ENCODE results near the gene MMAB.

The MMAB gene

DNA sequence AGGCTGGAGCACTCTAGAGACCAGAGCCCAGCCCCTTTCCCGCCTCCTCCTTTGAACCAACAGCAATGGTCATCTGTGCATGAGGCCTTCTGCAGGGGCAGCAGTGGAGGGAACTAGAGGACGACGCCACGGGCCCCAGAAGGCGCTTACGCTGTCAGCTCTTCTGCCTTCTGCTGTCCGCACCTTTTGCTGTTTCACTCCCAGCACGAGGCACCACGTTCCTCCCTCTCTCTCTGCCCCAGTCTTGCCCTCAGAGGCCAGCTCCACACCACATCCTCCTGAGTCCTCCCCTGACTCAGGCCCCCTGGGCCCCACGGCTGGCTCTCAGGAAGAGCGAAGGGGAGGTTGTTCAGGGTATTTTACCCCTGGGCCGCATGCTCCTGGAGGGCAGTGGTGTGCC lies 15.5 kb downstream of the MMAB start:
- no peak for DNase-seq

DNA sequence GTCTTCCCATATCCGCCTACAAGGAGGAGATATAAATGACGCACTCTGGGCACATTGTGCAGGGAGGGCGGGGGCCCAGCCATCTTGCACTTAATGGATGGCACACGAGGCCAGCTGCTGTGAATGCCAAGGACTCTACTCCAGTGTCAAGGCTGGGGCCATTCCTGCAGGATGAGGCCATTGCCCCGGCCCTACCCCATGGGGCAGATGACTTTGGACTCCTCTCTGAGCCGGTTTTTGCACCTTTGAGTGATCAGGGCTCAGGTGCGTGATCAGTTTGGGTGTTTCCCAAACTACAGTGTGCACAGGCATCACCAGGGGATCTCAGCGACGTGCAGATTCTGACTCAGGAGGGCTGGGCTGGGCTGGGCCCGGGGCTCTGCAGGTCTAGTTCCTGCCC lies 16.1 kb downstream of the MMAB start:
- no peak for DNase-seq

DNA sequence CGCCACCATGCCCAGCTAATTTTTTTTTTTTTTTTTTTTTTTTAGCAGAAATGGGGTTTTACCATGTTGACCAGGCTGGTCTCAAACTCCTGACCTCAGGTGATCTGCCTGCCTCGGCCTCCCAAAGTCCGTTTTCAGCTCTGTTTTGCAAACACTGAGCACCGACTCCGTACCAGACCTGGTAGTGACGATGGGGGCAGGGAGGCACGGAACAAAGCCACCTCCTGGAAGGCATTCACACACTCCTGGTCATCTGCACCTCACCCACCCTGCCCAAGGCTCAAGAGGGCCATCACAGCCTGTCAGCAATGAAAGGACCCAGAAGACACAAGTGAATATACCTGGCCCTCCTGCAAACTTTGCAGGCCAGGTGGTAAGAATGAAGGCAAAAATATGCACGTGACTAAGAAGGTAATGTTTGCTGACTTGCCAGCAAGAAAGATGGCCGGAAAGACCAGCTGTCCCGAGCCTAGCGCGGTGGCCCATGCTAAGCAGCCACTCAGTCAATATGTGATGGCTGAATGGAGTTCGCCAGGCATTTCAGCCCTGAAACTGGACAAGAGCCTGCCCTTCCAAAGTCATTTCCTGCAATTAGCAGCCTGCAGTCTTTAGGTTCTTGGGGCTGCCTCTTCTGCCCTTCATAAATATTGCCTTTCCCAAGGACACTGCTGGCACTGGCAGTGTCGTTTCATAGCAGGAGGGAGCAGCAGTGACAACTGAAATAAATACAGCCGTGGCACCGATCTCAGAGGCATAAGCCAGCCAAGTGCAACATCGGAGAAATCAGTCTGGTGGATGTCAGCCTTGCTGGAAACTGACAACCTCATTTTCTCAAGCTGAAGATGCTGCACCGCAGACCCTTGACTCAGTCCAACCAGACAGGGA lies 17.6 kb downstream of the MMAB start:
- DNase-seq, result no peak

DNA sequence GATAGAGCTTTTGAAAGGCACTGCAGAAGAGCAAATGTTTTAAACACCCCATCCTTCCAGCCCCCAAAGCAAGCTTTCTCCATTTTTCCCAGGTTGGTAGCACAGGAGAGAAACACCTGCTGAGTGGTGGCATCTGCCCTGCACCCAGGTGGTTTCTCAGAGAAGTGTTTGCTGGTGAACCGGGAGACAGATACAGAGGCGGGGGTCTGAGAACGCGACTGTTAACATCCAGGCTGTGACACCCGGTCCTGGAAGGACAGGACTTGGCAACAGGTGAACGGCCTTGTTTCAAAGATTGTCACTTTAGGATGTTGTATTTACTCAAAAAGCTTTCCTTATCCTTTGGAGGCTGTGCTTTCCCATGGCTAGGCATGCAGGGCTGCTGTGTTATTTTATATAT lies 18.5 kb downstream of the MMAB start:
- no peak for DNase-seq

DNA sequence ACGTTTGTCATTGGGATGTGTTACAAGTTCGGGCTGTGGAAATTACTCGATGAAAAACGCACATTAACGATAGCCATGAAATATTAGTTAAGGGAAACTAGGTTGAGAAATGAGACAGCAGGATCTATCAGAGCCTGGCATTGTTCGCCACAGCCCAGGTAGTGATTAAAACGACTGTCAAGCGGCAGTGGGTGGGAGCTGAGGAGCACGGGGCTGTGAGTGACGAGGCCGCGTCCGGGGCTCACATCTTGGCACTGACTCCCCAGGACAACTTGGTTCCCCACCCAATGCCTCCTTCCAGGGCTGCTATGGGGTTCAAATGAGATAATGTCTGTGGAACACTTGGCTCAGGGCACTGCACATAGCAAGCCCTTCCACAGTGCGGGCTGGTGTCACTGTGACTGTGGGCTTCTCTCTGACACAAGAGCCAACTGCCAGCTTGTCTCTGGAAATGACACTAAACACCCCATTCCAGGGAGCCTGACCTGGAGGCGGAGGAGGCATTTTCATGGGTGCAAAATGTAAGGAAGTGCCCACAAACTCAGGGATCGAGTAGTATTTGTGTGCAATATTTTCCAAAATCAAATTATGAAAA lies 19.3 kb downstream of the MMAB start:
- no peak for DNase-seq

DNA sequence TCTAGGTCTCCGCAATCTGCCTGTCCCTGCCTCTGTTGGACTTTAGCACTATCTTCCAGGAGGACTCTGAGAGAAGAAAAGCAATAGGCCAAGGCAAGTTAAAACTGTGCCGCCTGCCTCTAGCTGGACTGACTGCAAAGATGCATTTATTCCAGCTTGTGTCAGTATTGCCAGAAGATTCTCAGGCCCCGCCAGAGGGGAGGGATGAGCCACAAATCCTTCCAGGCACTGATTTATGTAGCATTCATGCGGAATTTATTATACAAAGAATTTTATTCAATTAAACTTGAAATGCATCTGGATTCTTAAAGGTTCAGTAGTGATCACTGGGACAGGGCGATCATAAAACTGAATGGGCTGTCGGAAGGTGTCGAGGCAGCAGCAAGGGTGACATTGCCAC lies 19.8 kb downstream of the MMAB start:
- no peak for DNase-seq

DNA sequence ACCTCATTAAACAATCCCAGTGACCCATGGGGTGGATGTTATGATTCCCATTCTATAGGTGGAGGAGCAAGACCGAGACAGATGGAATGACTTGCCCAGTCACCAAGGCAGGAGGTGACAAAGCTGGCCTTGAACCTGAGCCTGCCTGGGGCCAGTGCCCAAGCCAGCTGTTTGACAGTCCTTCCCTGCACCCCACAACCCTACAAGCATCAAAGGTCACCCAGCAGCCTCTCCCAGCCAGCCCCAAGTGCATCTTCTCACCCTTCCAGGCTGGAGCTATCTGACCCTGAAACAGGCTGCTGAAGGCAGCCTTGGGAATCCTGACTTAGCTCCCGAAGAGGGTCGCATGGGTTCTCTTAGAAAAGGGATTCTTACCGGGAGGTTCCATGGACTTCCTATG lies 20.3 kb downstream of the MMAB start:
- DNase-seq, result no peak

DNA sequence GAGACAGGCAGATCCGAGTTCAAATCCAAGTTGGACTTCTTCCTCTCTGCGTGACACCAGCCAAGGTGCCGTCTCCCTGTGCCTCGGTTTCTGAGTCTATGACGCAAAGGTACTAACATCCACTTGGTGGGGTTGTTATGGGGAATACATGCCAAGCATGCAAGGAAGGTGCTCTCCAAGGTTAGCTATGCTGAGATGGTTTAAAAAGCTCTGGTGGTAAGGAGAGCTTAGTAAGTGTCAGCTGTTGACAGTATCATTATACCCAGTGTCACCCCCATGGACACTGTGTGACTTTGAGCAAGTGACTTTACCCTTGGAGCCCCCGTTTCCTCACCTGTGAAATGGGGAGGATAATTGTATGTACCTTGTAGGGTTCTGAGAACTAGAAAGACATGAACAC lies 22.2 kb downstream of the MMAB start:
- no peak for DNase-seq

DNA sequence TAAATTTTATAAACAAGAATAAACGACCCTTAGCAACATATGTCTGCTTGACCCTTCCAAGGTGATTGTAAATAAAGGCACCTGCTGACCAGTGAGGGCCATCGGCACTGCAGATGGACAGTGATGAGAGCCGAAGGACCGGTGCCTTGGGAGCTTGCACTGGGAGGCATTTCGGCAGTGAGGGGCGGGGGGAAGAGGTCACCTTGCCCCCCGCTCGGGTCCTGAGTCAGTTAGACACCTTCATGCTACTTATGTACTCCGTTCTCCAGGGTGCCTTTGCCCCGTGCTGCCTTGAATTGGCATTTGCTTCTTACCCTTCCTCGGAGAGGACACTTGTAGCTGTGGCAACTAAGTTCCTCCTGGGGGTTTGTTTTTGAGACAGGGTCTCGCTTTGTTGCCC lies 23.0 kb downstream of the MMAB start:
- no peak for DNase-seq

DNA sequence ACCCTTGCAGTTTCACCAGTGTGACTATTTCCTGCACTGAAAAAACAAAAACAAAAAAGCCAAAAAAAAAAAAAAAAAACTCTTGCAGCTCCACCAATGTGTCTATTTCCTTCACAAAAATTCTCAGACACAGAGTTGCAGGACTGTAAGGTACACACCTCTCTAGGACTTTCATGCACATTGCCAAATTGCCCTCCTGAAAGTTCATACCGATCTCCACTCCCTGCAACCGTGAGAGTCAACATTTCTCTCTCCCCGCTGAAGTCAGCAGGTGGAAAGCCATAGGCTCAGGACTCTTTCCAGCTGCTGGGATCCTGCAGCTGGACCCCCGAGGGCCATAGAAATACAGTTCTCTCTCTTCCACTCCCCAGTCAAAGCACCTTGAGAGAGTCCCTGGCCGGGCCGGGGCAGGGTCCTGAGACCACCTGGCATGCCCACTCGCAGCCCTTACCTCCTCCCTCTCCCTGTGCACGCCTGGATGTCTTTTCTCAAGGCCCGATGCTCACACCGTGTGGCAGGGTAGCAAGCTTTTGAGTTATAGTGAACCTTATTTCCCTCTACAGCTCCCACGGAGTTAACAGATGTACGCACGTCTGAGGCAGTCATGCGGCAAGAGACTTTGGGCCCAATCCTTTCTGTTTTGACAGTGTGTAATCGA lies 23.6 kb downstream of the MMAB start:
- no peak for DNase-seq

DNA sequence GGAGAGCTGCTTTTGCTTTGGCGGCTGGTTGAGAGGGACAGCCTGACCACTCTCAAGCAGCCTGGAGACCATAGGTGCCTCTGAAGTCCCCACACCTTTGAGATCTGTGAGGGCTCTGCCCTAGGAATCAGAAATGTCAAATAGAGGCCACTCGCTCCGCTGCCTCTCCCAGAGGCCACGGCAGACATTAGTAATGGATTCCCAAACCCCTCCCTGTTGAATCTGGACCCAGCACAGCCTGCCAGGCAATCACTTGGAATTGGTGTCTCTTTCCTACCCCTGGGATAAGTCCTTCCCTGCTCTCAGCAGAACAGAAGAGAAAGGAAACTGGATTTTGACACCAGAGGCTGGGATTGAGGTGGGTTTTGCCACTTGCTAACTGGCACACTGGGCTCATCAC lies 25.0 kb downstream of the MMAB start:
- DNase-seq, result no peak

DNA sequence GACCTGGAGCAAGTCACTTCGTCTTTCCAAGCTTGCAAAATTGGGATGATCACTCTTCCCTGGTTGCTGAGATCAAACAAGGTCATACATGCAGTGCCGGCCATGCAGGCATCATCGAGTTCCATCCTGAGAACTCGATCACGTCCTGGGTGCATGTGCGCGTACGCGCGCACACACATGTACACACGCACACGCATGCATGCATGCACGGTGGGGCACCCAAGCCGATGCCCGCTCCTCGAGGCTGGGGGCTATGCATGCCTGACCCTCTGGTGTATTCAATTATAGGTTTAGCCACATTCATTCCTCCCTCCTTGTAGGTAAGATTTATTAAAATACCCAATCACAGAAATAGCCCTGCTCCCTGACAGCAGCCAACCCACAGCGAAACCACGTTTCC lies 26.0 kb downstream of the MMAB start:
- no peak for DNase-seq

DNA sequence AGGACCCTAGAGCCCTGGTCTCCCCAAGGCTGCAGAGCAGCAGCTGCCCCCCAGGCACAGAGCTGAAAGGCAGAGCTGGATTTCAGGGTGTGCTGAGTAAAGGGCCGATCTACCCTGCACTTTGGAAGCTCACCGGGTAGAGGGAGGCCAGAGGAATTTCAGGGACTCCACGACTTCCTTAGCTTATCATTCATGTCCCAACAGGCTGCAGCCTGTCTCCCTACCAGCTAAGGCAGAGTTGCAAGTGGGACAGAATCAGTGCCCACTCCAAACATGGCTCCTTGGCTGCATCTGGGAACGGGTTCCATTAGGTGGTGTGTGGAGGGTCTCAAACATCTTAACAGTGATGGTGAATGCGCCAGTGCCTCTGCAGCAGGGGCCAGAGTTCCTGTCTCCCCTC lies 27.5 kb downstream of the MMAB start:
- DNase-seq, result no peak

DNA sequence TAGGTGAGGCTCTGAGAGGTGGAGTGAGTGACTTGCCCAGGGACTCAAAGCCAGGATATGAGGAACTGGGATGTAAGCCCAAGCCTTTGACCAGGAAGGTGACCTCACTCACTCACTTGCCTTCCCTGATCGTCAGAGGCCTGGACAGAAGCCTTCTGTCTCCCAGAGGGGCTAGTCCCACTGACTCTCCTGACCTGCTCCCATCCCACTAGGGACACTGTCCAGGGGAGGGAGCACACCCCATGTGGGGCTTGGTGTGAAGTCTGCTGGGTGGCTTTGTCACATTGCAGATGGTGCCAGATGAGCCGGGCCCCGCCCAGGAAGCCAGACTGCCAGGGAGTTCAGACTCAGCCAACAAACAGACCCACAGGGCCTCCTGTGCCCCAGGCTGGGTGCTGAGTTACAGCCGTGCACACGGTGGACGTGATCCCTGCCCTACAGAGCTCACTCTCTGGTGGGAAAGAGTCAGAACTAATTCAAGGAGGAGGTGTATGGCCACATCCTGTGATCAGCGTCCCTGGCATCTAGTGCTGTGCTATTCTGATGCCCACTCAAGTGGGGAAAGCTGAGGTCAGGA lies 28.3 kb downstream of the MMAB start:
- no peak for DNase-seq

DNA sequence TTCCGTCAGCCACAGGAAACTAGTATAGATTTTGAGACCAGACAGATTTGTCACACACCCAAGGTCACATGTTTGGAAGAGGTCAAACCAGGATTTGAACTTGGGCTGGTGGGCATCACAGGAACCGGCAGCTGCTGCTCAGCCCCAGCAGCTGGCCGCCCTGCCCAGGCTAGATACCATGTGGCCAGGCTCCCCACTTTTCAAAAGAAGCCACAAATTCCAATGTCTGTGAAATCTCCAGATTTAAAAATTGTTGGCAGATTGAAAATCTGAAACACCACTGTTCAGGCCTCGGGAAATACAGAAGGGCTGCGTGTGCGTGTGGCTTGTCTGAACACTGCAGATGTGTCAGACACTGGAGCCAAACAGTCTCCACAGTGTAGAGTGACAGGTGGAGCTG lies 30.4 kb downstream of the MMAB start:
- no peak for DNase-seq

DNA sequence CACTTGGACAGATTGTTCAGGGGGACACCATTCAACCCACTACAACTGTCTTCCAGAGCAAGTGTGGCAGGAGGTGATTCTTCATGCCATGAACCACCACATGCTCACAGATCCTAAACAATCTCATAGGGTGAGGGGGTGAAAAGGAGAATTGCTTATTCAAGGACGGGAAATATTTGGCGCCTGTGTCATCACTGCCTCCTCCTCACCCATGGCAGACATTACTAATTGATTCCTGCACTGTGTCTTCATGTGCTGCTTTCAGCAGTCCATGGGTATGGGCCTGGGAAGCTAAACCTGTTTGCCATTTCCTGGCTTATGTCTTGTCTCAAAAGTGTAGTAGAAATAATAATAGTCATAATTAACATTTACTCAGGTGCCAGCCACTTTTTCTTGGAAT lies 31.3 kb downstream of the MMAB start:
- no peak for DNase-seq

DNA sequence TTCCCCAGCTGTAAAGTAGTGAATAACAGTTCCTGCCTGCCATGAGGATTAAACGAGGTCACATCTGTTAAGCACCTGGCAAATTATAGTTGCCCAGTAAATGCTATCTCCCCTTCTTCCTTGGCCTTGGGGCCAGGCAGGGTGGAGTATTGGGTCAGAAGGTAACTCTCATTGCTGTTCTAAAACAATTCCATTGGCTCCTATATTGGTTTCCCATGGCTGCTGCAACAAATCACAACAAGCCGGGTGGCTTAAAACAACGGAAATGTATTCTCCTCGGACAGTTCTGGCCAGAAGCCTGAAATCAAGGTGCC lies 31.9 kb downstream of the MMAB start:
- no peak for DNase-seq

DNA sequence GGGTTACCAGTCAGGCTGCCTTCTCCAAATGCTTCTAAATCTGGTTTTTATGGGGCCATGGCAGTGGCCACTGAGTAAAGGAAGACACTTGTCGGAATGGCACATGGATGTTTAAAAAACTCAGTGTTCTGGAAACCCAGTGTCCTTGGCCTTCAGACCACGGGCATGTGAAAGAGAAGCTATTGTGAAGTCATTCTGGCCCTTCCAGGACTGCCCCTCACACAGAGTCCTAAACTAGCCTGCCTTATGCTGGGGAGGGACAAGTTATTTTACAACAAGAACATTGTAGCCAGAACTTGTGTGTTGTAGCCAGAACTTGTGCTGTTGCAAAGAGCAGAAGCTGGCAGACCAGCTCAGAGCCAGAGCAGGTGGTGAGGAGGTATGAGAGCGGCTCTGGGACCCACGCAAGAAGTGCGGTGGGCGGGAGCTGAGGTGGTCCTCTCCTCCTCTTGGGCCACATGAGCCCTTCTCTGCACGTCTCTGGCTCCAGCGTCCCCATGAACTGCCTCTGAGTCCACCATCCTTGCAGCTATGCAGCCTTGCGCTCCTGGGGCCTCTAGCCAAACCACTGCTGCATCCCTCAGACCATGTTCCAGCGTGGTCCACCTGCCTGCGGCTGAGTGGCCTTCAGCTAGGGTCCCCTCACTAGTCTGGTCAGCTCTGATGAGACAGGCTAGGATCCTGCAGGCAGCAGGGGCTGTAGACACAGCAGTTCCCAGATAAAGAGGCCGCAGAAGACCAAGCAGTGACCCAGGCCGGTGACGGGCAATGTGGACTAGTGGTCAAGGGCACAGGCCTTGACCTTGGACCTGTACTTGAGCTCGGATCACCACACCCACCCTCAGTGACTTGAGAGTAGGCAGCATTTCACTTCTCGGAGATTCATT lies 32.5 kb downstream of the MMAB start:
- no peak for DNase-seq

DNA sequence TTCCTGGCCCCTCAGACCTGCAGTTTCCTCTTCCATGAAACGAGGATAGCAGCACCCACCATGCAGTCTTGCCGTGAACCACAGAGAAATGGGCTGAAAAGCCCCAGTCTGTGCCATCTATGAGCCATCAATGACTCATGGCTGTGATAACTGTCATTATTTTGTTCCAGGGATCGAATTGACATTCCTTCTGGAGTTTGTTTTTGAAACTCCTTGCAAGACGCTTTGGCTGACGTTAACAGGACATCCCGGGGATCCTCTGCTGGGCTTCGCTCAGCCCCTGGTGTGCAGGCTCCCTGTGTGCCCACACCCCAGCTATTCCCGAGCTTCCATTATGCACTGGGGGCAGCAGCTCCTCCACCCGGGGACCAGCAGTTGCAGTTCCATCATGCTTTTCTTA lies 33.8 kb downstream of the MMAB start:
- DNase-seq, result no peak

DNA sequence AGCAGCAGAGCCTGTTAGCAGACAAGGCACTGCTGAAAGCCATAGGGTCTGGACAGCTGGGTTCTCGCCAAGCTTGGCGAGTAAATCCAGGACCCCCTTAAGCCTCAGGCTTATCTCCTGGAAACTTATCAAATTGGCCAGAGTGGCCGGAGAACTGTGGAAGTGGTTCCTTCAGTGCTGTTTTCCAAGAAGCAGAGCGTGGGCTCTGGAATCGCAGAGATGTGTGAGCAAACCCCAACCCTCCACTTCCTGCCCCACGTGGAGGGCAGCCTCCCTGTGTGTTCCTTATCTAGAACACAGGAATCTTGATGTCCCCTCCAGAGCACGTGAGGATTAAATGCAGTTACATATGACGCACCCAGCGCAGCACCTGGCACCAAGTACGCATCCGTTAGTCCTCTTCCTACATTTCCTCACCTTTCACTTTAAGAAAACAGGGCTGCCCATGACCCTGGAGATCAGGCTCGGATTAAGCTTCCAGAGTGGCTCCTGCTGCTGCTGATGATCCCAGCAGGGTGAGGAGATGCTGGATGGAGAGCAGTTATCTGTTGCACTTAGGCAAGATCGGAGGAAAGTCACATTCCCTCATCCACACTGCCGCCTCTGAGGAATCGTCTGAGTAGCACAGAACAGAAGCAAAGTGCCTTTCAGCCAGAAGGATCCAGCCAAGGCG lies 35.0 kb downstream of the MMAB start:
- DNase-seq, result no peak

DNA sequence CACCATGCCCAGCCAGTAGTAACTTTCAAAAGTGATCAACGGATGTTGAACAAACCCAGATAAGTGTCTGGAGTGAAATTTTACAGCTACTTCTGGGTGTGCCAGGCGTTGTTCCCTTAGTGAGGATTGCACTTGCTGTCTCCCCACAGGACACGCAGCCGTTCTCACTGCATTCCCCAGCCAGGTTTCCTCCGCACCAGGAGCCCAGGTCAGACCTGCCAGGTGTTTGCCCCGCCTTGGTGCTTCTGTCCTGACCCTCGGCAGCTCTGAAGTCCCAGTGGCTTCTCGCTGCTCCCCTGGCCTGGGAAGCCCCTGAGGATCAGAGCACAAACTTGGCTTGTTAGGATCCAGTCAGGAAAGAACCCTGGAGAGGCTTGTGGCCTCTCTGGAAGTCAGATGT lies 36.2 kb downstream of the MMAB start:
- no peak for DNase-seq

DNA sequence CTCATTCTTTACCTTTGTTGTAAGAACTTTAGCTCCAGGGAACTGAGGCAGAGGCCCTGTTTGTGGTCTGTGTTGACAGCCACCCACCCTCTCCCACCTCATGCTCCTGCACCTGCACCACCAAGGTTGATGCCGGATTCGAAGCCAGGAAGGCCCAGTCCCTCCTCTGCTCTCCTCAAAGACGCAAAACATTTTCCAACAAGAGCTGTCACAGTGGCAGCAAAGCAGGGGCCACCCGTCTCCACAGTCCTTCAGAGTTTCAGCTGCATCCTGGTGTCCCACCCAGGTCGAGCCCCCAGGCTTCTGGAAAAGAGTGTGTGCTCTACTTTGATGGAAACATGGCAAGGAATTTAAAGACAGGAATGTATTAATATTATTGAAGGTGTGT lies 37.4 kb downstream of the MMAB start:
- DNase-seq, result no peak

All from stimulated activated CD4-positive, alpha-beta T cell treated with anti-CD3 and anti-CD28 coated beads, Interleukin-4, amount 100 ng/mL, for 1 hour (primary cell).